Endothelial cell of umbilical vein (primary cell): ENCODE data around the gene PEX7.

Source experiments
- CTCF ChIP-seq, 2 donors: IDR thresholded peaks; 1 replicate in 1 of 2; 2 replicates in 1 of 2; pipeline ENCODE4 v1.5.1; 2011; ENCODE audit warnings: low read length in 2 of 2, mild to moderate bottlenecking in 2 of 2, moderate library complexity in 2 of 2, control low read depth in 1 of 2, inconsistent platforms in 1 of 2, low read depth in 1 of 2; ENCODE audit not compliant: insufficient read depth in 1 of 2; ENCODE audit errors: extremely low read depth in 1 of 2
- EZH2 ChIP-seq: IDR thresholded peaks from 2 replicates; pipeline ENCODE4 v1.6.1; 2012; ENCODE audit warnings: borderline replicate concordance, low read depth, mild to moderate bottlenecking, moderate library complexity, low read length, inconsistent platforms; ENCODE audit not compliant: severe bottlenecking

- TF ChIP-seq CTCF (IDR thresholded peaks at IDR 0.05; ENCODE audit: extremely low read depth in 1 of 2, insufficient read depth in 1 of 2, low read depth in 1 of 2, low read length in 2 of 2) (no peak), EZH2 (no peak)
Observed at GRCh38 chr6:136792095-136792409, 30.3 kb upstream of the PEX7 start.
